GM23338 (cell line): Measurements from ENCODE around the gene CDK10. TPM values are rescaled to one million over a fixed set of nuclear protein-coding genes. Genes with fewer than 3 reads are reported as not detected.

Source experiments
- ATAC-seq: fragments of 200-7000 bp; cut with Tn5 transposase; 3 replicates; pipeline ENCODE4 v1.9.1; 2020
- DNase-seq: peaks from one replicate; pipeline ENCODE4 v3.0.0-alpha.2; 2015; ENCODE audit warnings: low spot score
- H2AFZ ChIP-seq: fragments of 200-600 bp; sonication (generic); 2 replicates; pipeline ENCODE4 v1.8.0; 2016; ENCODE audit warnings: antibody characterized with exemption, mild to moderate bottlenecking, moderate library complexity
- H3F3A ChIP-seq: fragments of 200-600 bp; sonication (generic); replicated peaks from 2 replicates; pipeline ENCODE4 v1.8.0; 2017; ENCODE audit warnings: antibody characterized with exemption, mixed run types, low read depth
- H3K27ac ChIP-seq: fragments of 200-600 bp; sonication (generic); 2 replicates; pipeline ENCODE4 v1.6.1; 2016; ENCODE audit warnings: low read depth
- H3K27me3 ChIP-seq: fragments of 200-600 bp; sonication (generic); 2 replicates; pipeline ENCODE4 v1.8.0; 2016; ENCODE audit warnings: mild to moderate bottlenecking, mixed run types, moderate library complexity; ENCODE audit not compliant: insufficient read depth
- H3K36me3 ChIP-seq: fragments of 200-600 bp; sonication (generic); 2 replicates; pipeline ENCODE4 v1.8.0; 2016; ENCODE audit warnings: mild to moderate bottlenecking; ENCODE audit not compliant: insufficient read depth
- H3K4me1 ChIP-seq: fragments of 200-600 bp; sonication (generic); 2 replicates; pipeline ENCODE4 v1.8.0; 2016; ENCODE audit warnings: mild to moderate bottlenecking, moderate library complexity; ENCODE audit not compliant: insufficient read depth
- H3K4me2 ChIP-seq: fragments of 200-600 bp; sonication (generic); 2 replicates; pipeline ENCODE4 v1.7.1; 2017; ENCODE audit warnings: mixed run types
- H3K4me3 ChIP-seq: fragments of 200-600 bp; sonication (generic); 2 replicates; pipeline ENCODE4 v1.6.1; 2016; ENCODE audit warnings: mixed run types
- H3K79me2 ChIP-seq: fragments of 200-600 bp; sonication (generic); replicated peaks from 2 replicates; pipeline ENCODE4 v1.8.0; 2017; ENCODE audit warnings: mild to moderate bottlenecking; ENCODE audit not compliant: insufficient read depth
- H3K9me2 ChIP-seq: fragments of 200-600 bp; sonication (generic); 2 replicates; pipeline ENCODE4 v1.8.0; 2017; ENCODE audit not compliant: insufficient read depth
- H4K20me1 ChIP-seq: fragments of 200-600 bp; sonication (generic); replicated peaks from 2 replicates; pipeline ENCODE4 v1.8.0; 2017; ENCODE audit warnings: mild to moderate bottlenecking; ENCODE audit not compliant: insufficient read depth
- H3K27ac Mint-ChIP-seq: 2 replicates; pipeline ENCODE4 v1.8.0; 2020; ENCODE audit warnings: inconsistent platforms, mild to moderate bottlenecking, moderate library complexity, mixed read lengths
- H3K27me3 Mint-ChIP-seq: 3 replicates; pipeline ENCODE4 v1.8.0; 2022; ENCODE audit warnings: low read depth, mild to moderate bottlenecking, moderate library complexity, mixed read lengths, inconsistent platforms; ENCODE audit not compliant: insufficient read depth, poor library complexity
- H3K36me3 Mint-ChIP-seq: 3 replicates; pipeline ENCODE4 v1.8.0; 2021; ENCODE audit warnings: low read depth, mild to moderate bottlenecking, inconsistent platforms, moderate library complexity, mixed read lengths
- H3K4me1 Mint-ChIP-seq: 3 replicates; pipeline ENCODE4 v1.8.0; 2020; ENCODE audit warnings: mild to moderate bottlenecking, inconsistent platforms, mixed read lengths
- H3K4me3 Mint-ChIP-seq: 3 replicates; pipeline ENCODE4 v1.8.0; 2021; ENCODE audit warnings: moderate library complexity, mild to moderate bottlenecking, inconsistent platforms, mixed read lengths
- H3K9me3 Mint-ChIP-seq: 3 replicates; pipeline ENCODE4 v1.8.0; 2020; ENCODE audit warnings: moderate library complexity, mild to moderate bottlenecking, inconsistent platforms, mixed read lengths
- CREB1 ChIP-seq: fragments of 250-450 bp; sonication (Bioruptor Pico); IDR thresholded peaks from 2 replicates; pipeline ENCODE4 v1.5.0; 2020; ENCODE audit warnings: low read depth, mild to moderate bottlenecking, moderate library complexity
- EZH2 ChIP-seq: fragments of 200-600 bp; sonication (generic); IDR thresholded peaks from one replicate; pipeline ENCODE4 v1.8.0; 2017; ENCODE audit warnings: antibody characterized with exemption, mild to moderate bottlenecking, low read depth; ENCODE audit not compliant: unreplicated experiment
- EZH2phosphoT487 ChIP-seq: fragments of 200-600 bp; sonication (generic); IDR thresholded peaks from one replicate; pipeline ENCODE4 v1.8.1; 2018; ENCODE audit warnings: antibody characterized with exemption; ENCODE audit not compliant: unreplicated experiment
- JUNB ChIP-seq: IDR thresholded peaks from one replicate; pipeline ENCODE4 v1.6.1; 2016; ENCODE audit warnings: antibody characterized with exemption; ENCODE audit not compliant: unreplicated experiment
- NANOG ChIP-seq: IDR thresholded peaks from 2 replicates; pipeline ENCODE4 v1.6.1; 2016; ENCODE audit warnings: antibody characterized with exemption, borderline replicate concordance
- POLR2AphosphoS5 ChIP-seq: IDR thresholded peaks from 2 replicates; pipeline ENCODE4 v1.6.1; 2016; ENCODE audit warnings: antibody characterized with exemption, low read depth
- STAT1 ChIP-seq: IDR thresholded peaks from one replicate; pipeline ENCODE4 v1.6.1; 2016; ENCODE audit warnings: antibody characterized with exemption; ENCODE audit not compliant: unreplicated experiment
- ZNF114 ChIP-seq: fragments of 250-450 bp; sonication (Bioruptor Pico); IDR thresholded peaks from 2 replicates; pipeline ENCODE4 v1.5.0; 2020; ENCODE audit warnings: mild to moderate bottlenecking, moderate library complexity
- ZNF331 ChIP-seq: fragments of 250-450 bp; sonication (Bioruptor Pico); IDR thresholded peaks from 2 replicates; pipeline ENCODE4 v1.5.0; 2020; ENCODE audit warnings: low read depth, mild to moderate bottlenecking, moderate library complexity
- polyA plus RNA-seq: library from polyadenylated mRNA; unstranded; fragments of >200 nt; fragmentation: Nextera tagmentation; extraction: Ambion mirVana; gene quantifications from 2 replicates; pipeline ENCODE4 v1.2.1, GENCODE V29; 2016
- total RNA-seq: library from RNA; depleted of rRNA; stranded (reverse); fragments of >200 nt; shearing (Covaris generic); gene quantifications from 2 replicates; pipeline ENCODE4 v1.2.3, GENCODE V29; 2014
- TF ChIP-seq, protein P1 (sequence below): fragments of 250-450 bp; sonication (Bioruptor Pico); IDR thresholded peaks from 2 replicates; pipeline ENCODE4 v1.5.0; 2020; ENCODE audit warnings: mild to moderate bottlenecking, moderate library complexity
- TF ChIP-seq, protein P2 (sequence below): IDR thresholded peaks from one replicate; pipeline ENCODE4 v1.6.1; 2018; ENCODE audit warnings: antibody characterized with exemption; ENCODE audit not compliant: unreplicated experiment
- TF ChIP-seq, protein P3 (sequence below), 2 experiments: fragments of 200-600 bp in 1 of 2; sonication (generic) in 1 of 2; conservative IDR thresholded peaks; 2 replicates each; pipeline versions ENCODE4 v1.5.1 to v1.6.1; 2016 to 2017; ENCODE audit warnings: antibody characterized with exemption in 2 of 2, low read depth in 2 of 2, mild to moderate bottlenecking in 2 of 2, moderate library complexity in 1 of 2
- TF ChIP-seq, protein P4 (sequence below): IDR thresholded peaks from 2 replicates; pipeline ENCODE4 v1.6.1; 2016; ENCODE audit warnings: antibody characterized with exemption

Gene CDK10
- total and polyA plus RNA-seq, 2 experiments from 2014 or later, result 64.6 to 88.0 TPM

DNA sequence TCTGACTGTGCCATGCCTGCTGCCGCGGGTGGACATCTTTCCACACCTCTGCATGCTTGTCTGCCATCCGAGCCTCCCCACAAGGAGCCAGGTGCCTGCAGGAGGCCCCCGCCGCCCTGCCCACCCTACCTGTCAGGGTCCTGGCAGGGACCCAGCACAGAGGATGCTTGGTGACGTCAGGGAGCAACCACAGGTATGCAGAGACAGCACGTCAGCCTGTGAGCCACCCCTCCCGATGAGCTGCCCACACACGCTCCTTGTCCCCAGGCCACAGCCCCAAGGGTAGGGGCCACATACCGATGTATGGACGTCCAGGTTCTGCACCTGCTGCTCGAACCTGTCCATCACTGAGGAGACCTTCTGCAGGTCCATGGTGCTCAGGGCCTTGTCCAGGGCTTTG is 39.6 kb upstream of the CDK10 start (continued):
- TF ChIP-seq, protein P1, sequence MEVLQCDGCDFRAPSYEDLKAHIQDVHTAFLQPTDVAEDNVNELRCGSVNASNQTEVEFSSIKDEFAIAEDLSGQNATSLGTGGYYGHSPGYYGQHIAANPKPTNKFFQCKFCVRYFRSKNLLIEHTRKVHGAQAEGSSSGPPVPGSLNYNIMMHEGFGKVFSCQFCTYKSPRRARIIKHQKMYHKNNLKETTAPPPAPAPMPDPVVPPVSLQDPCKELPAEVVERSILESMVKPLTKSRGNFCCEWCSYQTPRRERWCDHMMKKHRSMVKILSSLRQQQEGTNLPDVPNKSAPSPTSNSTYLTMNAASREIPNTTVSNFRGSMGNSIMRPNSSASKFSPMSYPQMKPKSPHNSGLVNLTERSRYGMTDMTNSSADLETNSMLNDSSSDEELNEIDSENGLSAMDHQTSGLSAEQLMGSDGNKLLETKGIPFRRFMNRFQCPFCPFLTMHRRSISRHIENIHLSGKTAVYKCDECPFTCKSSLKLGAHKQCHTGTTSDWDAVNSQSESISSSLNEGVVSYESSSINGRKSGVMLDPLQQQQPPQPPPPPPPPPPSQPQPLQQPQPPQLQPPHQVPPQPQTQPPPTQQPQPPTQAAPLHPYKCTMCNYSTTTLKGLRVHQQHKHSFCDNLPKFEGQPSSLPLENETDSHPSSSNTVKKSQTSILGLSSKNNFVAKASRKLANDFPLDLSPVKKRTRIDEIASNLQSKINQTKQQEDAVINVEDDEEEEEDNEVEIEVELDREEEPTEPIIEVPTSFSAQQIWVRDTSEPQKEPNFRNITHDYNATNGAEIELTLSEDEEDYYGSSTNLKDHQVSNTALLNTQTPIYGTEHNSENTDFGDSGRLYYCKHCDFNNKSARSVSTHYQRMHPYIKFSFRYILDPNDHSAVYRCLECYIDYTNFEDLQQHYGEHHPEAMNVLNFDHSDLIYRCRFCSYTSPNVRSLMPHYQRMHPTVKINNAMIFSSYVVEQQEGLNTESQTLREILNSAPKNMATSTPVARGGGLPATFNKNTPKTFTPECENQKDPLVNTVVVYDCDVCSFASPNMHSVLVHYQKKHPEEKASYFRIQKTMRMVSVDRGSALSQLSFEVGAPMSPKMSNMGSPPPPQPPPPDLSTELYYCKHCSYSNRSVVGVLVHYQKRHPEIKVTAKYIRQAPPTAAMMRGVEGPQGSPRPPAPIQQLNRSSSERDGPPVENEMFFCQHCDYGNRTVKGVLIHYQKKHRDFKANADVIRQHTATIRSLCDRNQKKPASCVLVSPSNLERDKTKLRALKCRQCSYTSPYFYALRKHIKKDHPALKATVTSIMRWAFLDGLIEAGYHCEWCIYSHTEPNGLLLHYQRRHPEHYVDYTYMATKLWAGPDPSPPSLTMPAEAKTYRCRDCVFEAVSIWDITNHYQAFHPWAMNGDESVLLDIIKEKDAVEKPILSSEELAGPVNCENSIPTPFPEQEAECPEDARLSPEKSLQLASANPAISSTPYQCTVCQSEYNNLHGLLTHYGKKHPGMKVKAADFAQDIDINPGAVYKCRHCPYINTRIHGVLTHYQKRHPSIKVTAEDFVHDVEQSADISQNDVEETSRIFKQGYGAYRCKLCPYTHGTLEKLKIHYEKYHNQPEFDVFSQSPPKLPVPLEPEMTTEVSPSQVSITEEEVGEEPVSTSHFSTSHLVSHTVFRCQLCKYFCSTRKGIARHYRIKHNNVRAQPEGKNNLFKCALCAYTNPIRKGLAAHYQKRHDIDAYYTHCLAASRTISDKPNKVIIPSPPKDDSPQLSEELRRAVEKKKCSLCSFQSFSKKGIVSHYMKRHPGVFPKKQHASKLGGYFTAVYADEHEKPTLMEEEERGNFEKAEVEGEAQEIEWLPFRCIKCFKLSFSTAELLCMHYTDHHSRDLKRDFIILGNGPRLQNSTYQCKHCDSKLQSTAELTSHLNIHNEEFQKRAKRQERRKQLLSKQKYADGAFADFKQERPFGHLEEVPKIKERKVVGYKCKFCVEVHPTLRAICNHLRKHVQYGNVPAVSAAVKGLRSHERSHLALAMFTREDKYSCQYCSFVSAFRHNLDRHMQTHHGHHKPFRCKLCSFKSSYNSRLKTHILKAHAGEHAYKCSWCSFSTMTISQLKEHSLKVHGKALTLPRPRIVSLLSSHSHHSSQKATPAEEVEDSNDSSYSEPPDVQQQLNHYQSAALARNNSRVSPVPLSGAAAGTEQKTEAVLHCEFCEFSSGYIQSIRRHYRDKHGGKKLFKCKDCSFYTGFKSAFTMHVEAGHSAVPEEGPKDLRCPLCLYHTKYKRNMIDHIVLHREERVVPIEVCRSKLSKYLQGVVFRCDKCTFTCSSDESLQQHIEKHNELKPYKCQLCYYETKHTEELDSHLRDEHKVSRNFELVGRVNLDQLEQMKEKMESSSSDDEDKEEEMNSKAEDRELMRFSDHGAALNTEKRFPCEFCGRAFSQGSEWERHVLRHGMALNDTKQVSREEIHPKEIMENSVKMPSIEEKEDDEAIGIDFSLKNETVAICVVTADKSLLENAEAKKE (CRISPR knock-in tag), result no peak
- no peak for TF ChIP-seq EZH2phosphoT487
- TF ChIP-seq, protein P2, sequence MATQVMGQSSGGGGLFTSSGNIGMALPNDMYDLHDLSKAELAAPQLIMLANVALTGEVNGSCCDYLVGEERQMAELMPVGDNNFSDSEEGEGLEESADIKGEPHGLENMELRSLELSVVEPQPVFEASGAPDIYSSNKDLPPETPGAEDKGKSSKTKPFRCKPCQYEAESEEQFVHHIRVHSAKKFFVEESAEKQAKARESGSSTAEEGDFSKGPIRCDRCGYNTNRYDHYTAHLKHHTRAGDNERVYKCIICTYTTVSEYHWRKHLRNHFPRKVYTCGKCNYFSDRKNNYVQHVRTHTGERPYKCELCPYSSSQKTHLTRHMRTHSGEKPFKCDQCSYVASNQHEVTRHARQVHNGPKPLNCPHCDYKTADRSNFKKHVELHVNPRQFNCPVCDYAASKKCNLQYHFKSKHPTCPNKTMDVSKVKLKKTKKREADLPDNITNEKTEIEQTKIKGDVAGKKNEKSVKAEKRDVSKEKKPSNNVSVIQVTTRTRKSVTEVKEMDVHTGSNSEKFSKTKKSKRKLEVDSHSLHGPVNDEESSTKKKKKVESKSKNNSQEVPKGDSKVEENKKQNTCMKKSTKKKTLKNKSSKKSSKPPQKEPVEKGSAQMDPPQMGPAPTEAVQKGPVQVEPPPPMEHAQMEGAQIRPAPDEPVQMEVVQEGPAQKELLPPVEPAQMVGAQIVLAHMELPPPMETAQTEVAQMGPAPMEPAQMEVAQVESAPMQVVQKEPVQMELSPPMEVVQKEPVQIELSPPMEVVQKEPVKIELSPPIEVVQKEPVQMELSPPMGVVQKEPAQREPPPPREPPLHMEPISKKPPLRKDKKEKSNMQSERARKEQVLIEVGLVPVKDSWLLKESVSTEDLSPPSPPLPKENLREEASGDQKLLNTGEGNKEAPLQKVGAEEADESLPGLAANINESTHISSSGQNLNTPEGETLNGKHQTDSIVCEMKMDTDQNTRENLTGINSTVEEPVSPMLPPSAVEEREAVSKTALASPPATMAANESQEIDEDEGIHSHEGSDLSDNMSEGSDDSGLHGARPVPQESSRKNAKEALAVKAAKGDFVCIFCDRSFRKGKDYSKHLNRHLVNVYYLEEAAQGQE, result no peak
- no peak for TF ChIP-seq STAT1

DNA sequence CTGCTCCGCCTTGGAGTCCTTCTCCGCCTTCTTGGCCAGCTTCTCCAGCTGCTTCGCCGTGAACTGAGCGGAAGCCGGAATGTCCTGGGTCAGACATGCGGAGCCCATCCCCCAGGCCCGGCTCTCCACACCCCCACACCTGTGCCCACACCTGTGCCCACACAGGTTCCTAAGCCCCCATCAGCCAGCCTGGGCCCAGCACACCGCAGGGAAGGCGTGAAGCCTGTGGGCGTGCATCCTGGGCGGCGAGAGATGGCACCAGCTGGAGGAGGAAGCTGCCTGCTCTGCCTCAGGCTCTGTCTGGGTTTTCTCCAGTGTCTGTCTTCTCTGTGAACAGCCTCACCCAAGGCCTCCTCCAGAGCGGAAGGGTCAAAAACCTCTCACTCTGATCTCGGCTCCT is 34.9 kb upstream of the CDK10 start:
- peaks cover 26% of the 10 kb centered on the region for H3K36me3 Mint-ChIP-seq
- Histone ChIP-seq H3K4me3 (no peak overlapping the region), H3K9me2 (no peaks in the 10 kb centered on the region), H2AFZ (no peak overlapping the region), H4K20me1 (peaks cover 3% of the 10 kb centered on the region; the same call in 1 of the 2 replicates), H3K79me2 (peaks cover 27% of the 10 kb centered on the region), H3K36me3 (no peaks in the 10 kb centered on the region), H3K4me2 (no peak overlapping the region), H3K4me1 (0 out of 2 replicates have a peak, but pooled peaks cover 3% of the 10 kb centered on the region), H3K27me3 (no peaks in the 10 kb centered on the region), H3F3A (no peaks in the 10 kb centered on the region), H3K27ac (no peak overlapping the region)
- H3K27ac Mint-ChIP-seq, result no peak overlapping the region
- ATAC-seq (no peak), DNase-seq (no peak)
- peaks cover 2% of the 10 kb centered on the region; the same call in 1 of the 3 replicates for H3K4me1 Mint-ChIP-seq
- H3K9me3 Mint-ChIP-seq, result no peaks in the 10 kb centered on the region
- H3K4me3 Mint-ChIP-seq, result no peak overlapping the region
- H3K27me3 Mint-ChIP-seq, result peaks cover 5% of the 10 kb centered on the region
- TF ChIP-seq, protein P3, sequence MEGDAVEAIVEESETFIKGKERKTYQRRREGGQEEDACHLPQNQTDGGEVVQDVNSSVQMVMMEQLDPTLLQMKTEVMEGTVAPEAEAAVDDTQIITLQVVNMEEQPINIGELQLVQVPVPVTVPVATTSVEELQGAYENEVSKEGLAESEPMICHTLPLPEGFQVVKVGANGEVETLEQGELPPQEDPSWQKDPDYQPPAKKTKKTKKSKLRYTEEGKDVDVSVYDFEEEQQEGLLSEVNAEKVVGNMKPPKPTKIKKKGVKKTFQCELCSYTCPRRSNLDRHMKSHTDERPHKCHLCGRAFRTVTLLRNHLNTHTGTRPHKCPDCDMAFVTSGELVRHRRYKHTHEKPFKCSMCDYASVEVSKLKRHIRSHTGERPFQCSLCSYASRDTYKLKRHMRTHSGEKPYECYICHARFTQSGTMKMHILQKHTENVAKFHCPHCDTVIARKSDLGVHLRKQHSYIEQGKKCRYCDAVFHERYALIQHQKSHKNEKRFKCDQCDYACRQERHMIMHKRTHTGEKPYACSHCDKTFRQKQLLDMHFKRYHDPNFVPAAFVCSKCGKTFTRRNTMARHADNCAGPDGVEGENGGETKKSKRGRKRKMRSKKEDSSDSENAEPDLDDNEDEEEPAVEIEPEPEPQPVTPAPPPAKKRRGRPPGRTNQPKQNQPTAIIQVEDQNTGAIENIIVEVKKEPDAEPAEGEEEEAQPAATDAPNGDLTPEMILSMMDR (conservative IDR thresholded peaks at IDR 0.05; ENCODE audit: low read depth in 2 of 2), result no peak
- TF ChIP-seq POLR2AphosphoS5 (no peak), ZNF114 (CRISPR knock-in tag) (no peak), EZH2 (no peak), ZNF331 (no peak), EZH2phosphoT487 (no peak), CREB1 (no peak), STAT1 (no peak), NANOG (no peak), JUNB (no peak)
- TF ChIP-seq, protein P4, sequence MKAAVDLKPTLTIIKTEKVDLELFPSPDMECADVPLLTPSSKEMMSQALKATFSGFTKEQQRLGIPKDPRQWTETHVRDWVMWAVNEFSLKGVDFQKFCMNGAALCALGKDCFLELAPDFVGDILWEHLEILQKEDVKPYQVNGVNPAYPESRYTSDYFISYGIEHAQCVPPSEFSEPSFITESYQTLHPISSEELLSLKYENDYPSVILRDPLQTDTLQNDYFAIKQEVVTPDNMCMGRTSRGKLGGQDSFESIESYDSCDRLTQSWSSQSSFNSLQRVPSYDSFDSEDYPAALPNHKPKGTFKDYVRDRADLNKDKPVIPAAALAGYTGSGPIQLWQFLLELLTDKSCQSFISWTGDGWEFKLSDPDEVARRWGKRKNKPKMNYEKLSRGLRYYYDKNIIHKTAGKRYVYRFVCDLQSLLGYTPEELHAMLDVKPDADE, result no peak
